ENCODE results near the gene SCRN2.
A peak's percentile ranks its signal among the peaks of the same experiment; 100 is the strongest.

The SCRN2 gene

DNA sequence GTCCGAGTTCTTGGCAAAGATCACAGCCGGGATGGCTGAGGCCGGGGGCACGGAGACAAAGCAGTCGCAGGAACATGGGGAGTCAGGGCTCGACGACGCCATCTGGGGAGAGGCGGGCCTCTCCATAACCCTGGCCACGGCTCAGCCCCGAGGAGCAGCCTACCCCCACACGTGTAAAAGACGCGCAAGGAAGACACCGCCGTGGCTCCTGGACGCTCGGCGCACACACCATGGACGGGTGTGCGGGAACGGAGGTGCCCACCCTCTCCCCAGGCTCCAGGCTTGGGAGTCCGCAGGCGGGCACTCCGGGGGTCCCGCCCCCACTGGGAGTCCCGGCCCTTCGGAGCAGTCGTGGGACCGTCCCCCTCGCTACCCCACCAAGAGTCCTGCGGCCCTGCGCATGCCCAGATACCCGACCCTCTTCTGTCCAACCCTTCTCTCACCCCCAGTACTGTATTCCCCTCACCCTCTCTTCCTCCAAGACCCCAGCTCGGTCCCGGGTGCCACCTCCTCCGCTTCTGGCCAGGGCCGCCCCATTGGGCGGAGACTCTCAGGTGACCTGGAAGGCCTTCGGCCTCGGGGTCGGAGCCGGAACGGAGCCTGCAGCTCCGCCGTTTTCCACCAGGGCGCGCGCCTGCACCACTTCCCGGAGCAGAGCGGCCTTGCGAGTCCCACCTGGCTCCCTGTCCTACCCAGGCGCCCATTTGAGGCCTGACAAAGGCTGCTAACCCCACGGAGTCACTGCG lies at the start of gene SCRN2:
SCRN2 (minus strand) TSS at position 532 of the 746 bp plus-strand sequence; CDS start at position 102, 430 bp downstream.
- H3K9ac ChIP-seq (ENCODE audit: low read depth in 1 of 2, low read length in 2 of 2), result peak within 1 kb of the TSS; percentile 82 to 86
- peaks cover 0 to 6% of the 10 kb centered on the region in 2 donors for H3K27me3 ChIP-seq (ENCODE audit: control insufficient read depth in 1 of 2, insufficient read depth in 2 of 2, low read length in 2 of 2)
- H3K4me1 ChIP-seq (ENCODE audit: control insufficient read depth in 1 of 2, insufficient read depth in 2 of 2, low read length in 2 of 2), result peaks cover 39 to 40% of the 10 kb centered on the region in 2 donors
- H3K9me3 ChIP-seq (ENCODE audit: control insufficient read depth in 1 of 2, low read length in 2 of 2), result no peaks in the 10 kb centered on the region
- H3K4me3 ChIP-seq (ENCODE audit: low read depth in 1 of 2, low read length in 2 of 2), result peak within 1 kb of the TSS; percentile 96 to 97
- peak within 1 kb of the TSS; percentile 28 for H3K27ac ChIP-seq (ENCODE audit: low read depth, low read length)
- H3K36me3 ChIP-seq (ENCODE audit: control insufficient read depth in 1 of 2, insufficient read depth in 2 of 2, low read length in 2 of 2), result peaks cover 12 to 29% of the 10 kb centered on the region in 2 donors

DNA sequence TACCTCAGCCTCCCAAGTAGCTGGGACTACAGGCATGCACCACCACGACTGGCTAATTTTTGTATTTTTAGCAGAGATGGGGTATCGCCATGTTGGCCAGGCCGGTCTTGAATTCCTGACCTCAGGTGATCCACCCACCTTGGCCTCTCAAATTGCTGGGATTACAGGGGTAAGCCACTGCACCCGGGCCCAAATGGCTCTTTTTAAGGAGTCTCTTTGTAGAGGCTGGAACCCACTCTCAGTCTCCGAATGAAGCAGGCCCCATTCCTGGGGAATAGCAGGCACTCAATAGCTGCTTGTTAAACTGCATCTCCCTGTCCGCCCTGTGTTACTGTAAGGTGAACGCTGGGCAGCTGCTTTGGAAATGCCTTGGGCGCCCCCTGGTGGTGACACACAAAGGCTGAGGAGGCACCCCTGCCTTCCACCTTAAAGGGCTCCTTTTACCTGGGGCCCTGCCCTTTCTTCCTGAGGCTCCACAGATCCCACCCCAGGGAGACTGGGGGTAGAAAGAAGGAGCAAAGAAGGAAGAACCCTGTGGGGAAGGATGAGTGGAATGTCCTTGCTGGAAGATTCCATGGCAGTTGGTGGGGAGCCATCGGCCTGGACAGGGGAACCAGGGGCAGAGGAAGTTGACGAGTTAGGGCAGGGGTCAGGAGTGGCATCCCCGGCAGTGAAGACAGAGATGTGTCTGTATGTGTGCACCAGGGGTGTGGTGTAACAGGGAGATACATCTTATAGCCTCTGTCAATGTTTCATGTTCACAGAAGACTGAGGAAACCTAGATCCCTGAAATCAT lies 48.9 kb upstream of the SCRN2 start:
- Histone ChIP-seq H3K36me3 (ENCODE audit: control insufficient read depth in 1 of 2, insufficient read depth in 2 of 2, low read length in 2 of 2) (no peaks in the 10 kb centered on the region), H3K4me1 (ENCODE audit: control insufficient read depth in 1 of 2, insufficient read depth in 2 of 2, low read length in 2 of 2) (peaks cover 18 to 19% of the 10 kb centered on the region in 2 donors), H3K27ac (ENCODE audit: low read depth, low read length) (no peak overlapping the region), H3K4me3 (ENCODE audit: low read depth in 1 of 2, low read length in 2 of 2) (no peak overlapping the region), H3K27me3 (ENCODE audit: control insufficient read depth in 1 of 2, insufficient read depth in 2 of 2, low read length in 2 of 2) (no peaks in the 10 kb centered on the region), H3K9ac (ENCODE audit: low read depth in 1 of 2, low read length in 2 of 2) (no peak overlapping the region), H3K9me3 (ENCODE audit: control insufficient read depth in 1 of 2, low read length in 2 of 2) (no peaks in the 10 kb centered on the region)

- Histone ChIP-seq H3K27ac (ENCODE audit: low read depth, low read length) (no peak overlapping the region), H3K9me3 (ENCODE audit: control insufficient read depth in 1 of 2, low read length in 2 of 2) (no peaks in the 10 kb centered on the region), H3K4me1 (ENCODE audit: control insufficient read depth in 1 of 2, insufficient read depth in 2 of 2, low read length in 2 of 2) (peaks cover 27 to 28% of the 10 kb centered on the region in 2 donors), H3K27me3 (ENCODE audit: control insufficient read depth in 1 of 2, insufficient read depth in 2 of 2, low read length in 2 of 2) (no peaks in the 10 kb centered on the region), H3K36me3 (ENCODE audit: control insufficient read depth in 1 of 2, insufficient read depth in 2 of 2, low read length in 2 of 2) (no peaks in the 10 kb centered on the region), H3K4me3 (ENCODE audit: low read depth in 1 of 2, low read length in 2 of 2) (no peak overlapping the region), H3K9ac (ENCODE audit: low read depth in 1 of 2, low read length in 2 of 2) (no peak overlapping the region)
These were observed 47.2 kb upstream of the SCRN2 start for GRCh38 chr17:47888293-47888692.

DNA sequence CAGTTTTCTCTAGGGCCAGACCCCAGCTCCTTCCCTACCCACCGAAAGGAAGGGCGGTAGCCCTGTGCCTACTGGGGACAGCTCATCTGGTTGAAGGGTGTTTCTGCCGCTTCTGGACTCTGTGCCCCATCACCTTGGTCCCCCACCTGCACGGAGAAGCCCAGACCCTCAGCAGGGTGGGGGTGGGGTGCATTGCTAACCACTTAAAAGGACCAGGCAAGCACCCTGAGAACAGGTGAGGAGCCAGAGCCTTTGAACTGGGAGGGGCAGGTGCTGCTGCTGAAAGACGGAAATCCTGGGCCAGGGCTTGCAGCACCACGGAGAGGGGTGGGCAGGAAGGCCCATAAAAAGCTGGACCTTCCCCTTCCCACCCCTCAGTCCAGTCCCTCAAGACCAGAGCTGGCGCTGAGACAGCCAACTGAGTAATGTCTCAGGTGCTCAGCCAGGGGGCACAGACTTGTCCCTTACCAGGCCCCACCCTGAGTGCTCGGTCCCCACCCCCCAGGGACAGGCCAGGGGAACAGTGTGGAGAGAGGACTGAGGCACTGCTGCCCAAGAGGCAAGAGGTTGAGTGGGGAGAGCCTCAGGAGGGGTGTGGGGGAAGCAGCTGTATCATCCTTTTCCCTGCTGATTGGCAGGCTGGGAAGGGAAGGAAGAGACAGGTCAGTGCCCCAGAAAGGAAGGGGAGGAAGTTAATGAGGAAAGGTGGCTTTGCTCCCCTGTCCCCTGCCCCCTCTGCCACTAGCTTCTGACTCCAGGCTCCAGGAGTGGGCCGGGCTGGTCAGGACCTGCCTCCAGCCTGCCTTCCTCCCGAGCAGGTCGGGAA lies 44.0 kb upstream of the SCRN2 start:
- Histone ChIP-seq H3K27ac (ENCODE audit: low read depth, low read length) (peak overlapping the region; percentile 73), H3K9ac (ENCODE audit: low read depth in 1 of 2, low read length in 2 of 2) (peak overlapping the region; percentile 35 to 49), H3K4me1 (ENCODE audit: control insufficient read depth in 1 of 2, insufficient read depth in 2 of 2, low read length in 2 of 2) (peaks cover 45 to 46% of the 10 kb centered on the region in 2 donors), H3K27me3 (ENCODE audit: control insufficient read depth in 1 of 2, insufficient read depth in 2 of 2, low read length in 2 of 2) (no peaks in the 10 kb centered on the region), H3K36me3 (ENCODE audit: control insufficient read depth in 1 of 2, insufficient read depth in 2 of 2, low read length in 2 of 2) (no peaks in the 10 kb centered on the region), H3K4me3 (ENCODE audit: low read depth in 1 of 2, low read length in 2 of 2) (peak overlapping the region; percentile 52 to 55), H3K9me3 (ENCODE audit: control insufficient read depth in 1 of 2, low read length in 2 of 2) (no peaks in the 10 kb centered on the region)

- Histone ChIP-seq H3K9me3 (ENCODE audit: control insufficient read depth in 1 of 2, low read length in 2 of 2) (no peaks in the 10 kb centered on the region), H3K4me3 (ENCODE audit: low read depth in 1 of 2, low read length in 2 of 2) (peak overlapping the region in 1 of 2 donors; percentile 52), H3K9ac (ENCODE audit: low read depth in 1 of 2, low read length in 2 of 2) (peak overlapping the region; percentile 35 to 49), H3K27ac (ENCODE audit: low read depth, low read length) (peak overlapping the region; percentile 73), H3K4me1 (ENCODE audit: control insufficient read depth in 1 of 2, insufficient read depth in 2 of 2, low read length in 2 of 2) (peaks cover 45 to 46% of the 10 kb centered on the region in 2 donors), H3K27me3 (ENCODE audit: control insufficient read depth in 1 of 2, insufficient read depth in 2 of 2, low read length in 2 of 2) (no peaks in the 10 kb centered on the region), H3K36me3 (ENCODE audit: control insufficient read depth in 1 of 2, insufficient read depth in 2 of 2, low read length in 2 of 2) (no peaks in the 10 kb centered on the region)
These were observed 43.3 kb upstream of the SCRN2 start for GRCh38 chr17:47884427-47884740.

- H3K36me3 ChIP-seq (ENCODE audit: control insufficient read depth in 1 of 2, insufficient read depth in 2 of 2, low read length in 2 of 2), result no peaks in the 10 kb centered on the region
- no peak overlapping the region for H3K4me3 ChIP-seq (ENCODE audit: low read depth in 1 of 2, low read length in 2 of 2)
- no peaks in the 10 kb centered on the region for H3K9me3 ChIP-seq (ENCODE audit: control insufficient read depth in 1 of 2, low read length in 2 of 2)
- H3K4me1 ChIP-seq (ENCODE audit: control insufficient read depth in 1 of 2, insufficient read depth in 2 of 2, low read length in 2 of 2), result peaks cover 45 to 46% of the 10 kb centered on the region in 2 donors
- H3K27me3 ChIP-seq (ENCODE audit: control insufficient read depth in 1 of 2, insufficient read depth in 2 of 2, low read length in 2 of 2), result no peaks in the 10 kb centered on the region
- H3K27ac ChIP-seq (ENCODE audit: low read depth, low read length), result no peak overlapping the region
- peak overlapping the region in 1 of 2 donors; percentile 49 for H3K9ac ChIP-seq (ENCODE audit: low read depth in 1 of 2, low read length in 2 of 2)
These were observed 42.7 kb upstream of the SCRN2 start for GRCh38 chr17:47883589-47884426.

- H3K4me3 ChIP-seq (ENCODE audit: low read depth in 1 of 2, low read length in 2 of 2), result peak overlapping the region; percentile 31 to 48
- H3K4me1 ChIP-seq (ENCODE audit: control insufficient read depth in 1 of 2, insufficient read depth in 2 of 2, low read length in 2 of 2), result peaks cover 45 to 46% of the 10 kb centered on the region in 2 donors
- H3K27ac ChIP-seq (ENCODE audit: low read depth, low read length), result no peak overlapping the region
- H3K27me3 ChIP-seq (ENCODE audit: control insufficient read depth in 1 of 2, insufficient read depth in 2 of 2, low read length in 2 of 2), result no peaks in the 10 kb centered on the region
- H3K36me3 ChIP-seq (ENCODE audit: control insufficient read depth in 1 of 2, insufficient read depth in 2 of 2, low read length in 2 of 2), result no peaks in the 10 kb centered on the region
- H3K9me3 ChIP-seq (ENCODE audit: control insufficient read depth in 1 of 2, low read length in 2 of 2), result no peaks in the 10 kb centered on the region
- peak overlapping the region; percentile 24 to 25 for H3K9ac ChIP-seq (ENCODE audit: low read depth in 1 of 2, low read length in 2 of 2)
These were observed 41.9 kb upstream of the SCRN2 start for GRCh38 chr17:47882695-47883588.

GRCh38 chr17:47882247-47882646 lies 41.2 kb upstream of the SCRN2 start:
- Histone ChIP-seq H3K27me3 (ENCODE audit: control insufficient read depth in 1 of 2, insufficient read depth in 2 of 2, low read length in 2 of 2) (no peaks in the 10 kb centered on the region), H3K4me3 (ENCODE audit: low read depth in 1 of 2, low read length in 2 of 2) (peak overlapping the region; percentile 31 to 48), H3K4me1 (ENCODE audit: control insufficient read depth in 1 of 2, insufficient read depth in 2 of 2, low read length in 2 of 2) (peaks cover 45 to 46% of the 10 kb centered on the region in 2 donors), H3K9ac (ENCODE audit: low read depth in 1 of 2, low read length in 2 of 2) (peak overlapping the region in 1 of 2 donors; percentile 24), H3K36me3 (ENCODE audit: control insufficient read depth in 1 of 2, insufficient read depth in 2 of 2, low read length in 2 of 2) (no peaks in the 10 kb centered on the region), H3K27ac (ENCODE audit: low read depth, low read length) (no peak overlapping the region), H3K9me3 (ENCODE audit: control insufficient read depth in 1 of 2, low read length in 2 of 2) (no peaks in the 10 kb centered on the region)

All from duodenal mucosa (tissue), 2 donors.